Small intestine (tissue), 7 donors: Measurements from ENCODE around the gene NT5DC4. TPM values are rescaled to one million over a fixed set of nuclear protein-coding genes. Genes with fewer than 3 reads are reported as not detected.
"Not testable (repeated sequence)": the region's sequence is repeated elsewhere in the genome, so short reads cannot be mapped to it uniquely, and the experiment has no call there.

Experiments used
- DNase-seq, 2 donors: peaks; one replicate each; pipeline versions ENCODE4 v3.0.0 to v3.0.0-alpha.2; 2013
- FAIRE-seq: peaks from 2 replicates; lab custom pipeline; 2012; peaks lifted over from hg19 to GRCh38; lab: Jason Lieb, UNC
- H3K27ac ChIP-seq, 3 donors: one replicate each; pipeline ENCODE4 v1.5.1; 2013; ENCODE audit warnings: low read length in 2 of 3, mild to moderate bottlenecking in 2 of 3, control low read depth in 1 of 3, inconsistent platforms in 1 of 3, low read depth in 1 of 3, moderate library complexity in 1 of 3
- H3K27me3 ChIP-seq, 3 donors: one replicate each; pipeline ENCODE4 v1.6.1; 2013; ENCODE audit warnings: low read length in 3 of 3, inconsistent platforms in 1 of 3; ENCODE audit not compliant: control insufficient read depth in 3 of 3, insufficient read depth in 3 of 3
- H3K36me3 ChIP-seq, 3 donors: one replicate each; pipeline ENCODE4 v1.6.1; 2013; ENCODE audit warnings: low read length in 3 of 3, inconsistent platforms in 1 of 3, low read depth in 1 of 3, mild to moderate bottlenecking in 1 of 3, moderate library complexity in 1 of 3; ENCODE audit not compliant: control insufficient read depth in 3 of 3, insufficient read depth in 2 of 3
- H3K4me1 ChIP-seq, 3 donors: one replicate each; pipeline ENCODE4 v1.6.1; 2013; ENCODE audit warnings: low read length in 2 of 3, inconsistent platforms in 1 of 3, low read depth in 1 of 3, mild to moderate bottlenecking in 1 of 3, moderate library complexity in 1 of 3; ENCODE audit not compliant: control insufficient read depth in 3 of 3, insufficient read depth in 2 of 3
- H3K4me3 ChIP-seq, 3 donors: one replicate each; pipeline ENCODE4 v1.5.1; 2013; ENCODE audit warnings: low read length in 3 of 3, control low read depth in 1 of 3, inconsistent platforms in 1 of 3, low read depth in 1 of 3, mild to moderate bottlenecking in 1 of 3, moderate library complexity in 1 of 3
- H3K9me3 ChIP-seq, 2 donors: one replicate each; pipeline ENCODE4 v1.6.1; 2013; ENCODE audit warnings: low read depth in 1 of 2, low read length in 1 of 2; ENCODE audit not compliant: control insufficient read depth in 2 of 2, insufficient read depth in 1 of 2
- WGBS, 3 donors: extraction: QIAGEN DNeasy Blood & Tissue Kit; methylation state at CpG; one replicate each; pipeline ENCODE4 v1.1.7; 2013; 5-methylcytosine and 5-hydroxymethylcytosine counted together
- polyA plus RNA-seq, 4 donors: library from polyadenylated mRNA; stranded (reverse) in 3 of 4; unstranded in 1 of 4; fragments of 200-250 nt in 3 of 4; fragments of 120-200 nt in 1 of 4; gene quantifications; one replicate each; pipeline versions ENCODE4 v1.2.1 to v1.2.3, GENCODE V29; 2013
- donor health status: healthy with polysubstance abuse.
- donor health status: control.
- donor health status: control.
- donor health status: Bipolar disorder and iron deficiency.
- donor health status: healthy.

NT5DC4 gene
- polyA plus RNA-seq, 4 donors: 0.04 to 0.86 TPM; not detected in 2

GRCh38 chr2:112706170-112706664, 14.6 kb upstream of the NT5DC4 start:
- H3K9me3 ChIP-seq: no peaks in the 10 kb centered on the region
- peaks cover 0 to 2% (median 2%) of the 10 kb centered on the region in 3 donors for H3K27me3 ChIP-seq
- no peak for FAIRE-seq
- peaks cover 0 to 3% (median 0%) of the 10 kb centered on the region in 3 donors for H3K4me1 ChIP-seq
- H3K4me3 ChIP-seq: no peak overlapping the region
- peak in 1 of 2 donors; percentile 38 for DNase-seq
- 39 to 42% (median 41%) methylated on average over 5 of the region's 5 CpGs for WGBS, 3 donors
- no peaks in the 10 kb centered on the region for H3K36me3 ChIP-seq
- H3K27ac ChIP-seq: no peak overlapping the region

GRCh38 chr2:112706947-112707346, 13.9 kb upstream of the NT5DC4 start:
- H3K4me1 ChIP-seq, H3K4me3 ChIP-seq, H3K27me3 ChIP-seq, DNase-seq, H3K9me3 ChIP-seq, H3K27ac ChIP-seq, FAIRE-seq, H3K36me3 ChIP-seq: not testable (repeated sequence)
- 76 to 81% (median 79%) methylated on average over 9 of the region's 9 CpGs for WGBS, 3 donors

GRCh38 chr2:112708968-112709367, 11.9 kb upstream of the NT5DC4 start:
- WGBS, 3 donors: 59 to 65% (median 60%) methylated on average over 10 of the region's 10 CpGs
- H3K27me3 ChIP-seq: peaks cover 0 to 4% (median 2%) of the 10 kb centered on the region in 3 donors
- H3K36me3 ChIP-seq: no peaks in the 10 kb centered on the region
- FAIRE-seq (no peak), DNase-seq (no peak)
- no peaks in the 10 kb centered on the region for H3K9me3 ChIP-seq
- peaks cover 0 to 3% (median 0%) of the 10 kb centered on the region in 3 donors for H3K4me1 ChIP-seq
- peak overlapping the region in 1 of 3 donors; percentile 4 for H3K27ac ChIP-seq
- no peak overlapping the region for H3K4me3 ChIP-seq

- Histone ChIP-seq H3K27ac (no peak overlapping the region), H3K4me1 (peaks cover 0 to 3% (median 0%) of the 10 kb centered on the region in 3 donors), H3K9me3 (no peaks in the 10 kb centered on the region), H3K27me3 (peaks cover 0 to 4% (median 2%) of the 10 kb centered on the region in 3 donors), H3K36me3 (no peaks in the 10 kb centered on the region), H3K4me3 (no peak overlapping the region)
- WGBS, 3 donors: 74 to 89% (median 81%) methylated on average over 6 of the region's 6 CpGs
- DNase-seq (no peak), FAIRE-seq (no peak)
Observed at GRCh38 chr2:112709703-112710102, 11.1 kb upstream of the NT5DC4 start.

GRCh38 chr2:112710956-112711750, 9.7 kb upstream of the NT5DC4 start:
- DNase-seq: no peak

GRCh38 chr2:112712465-112712864, 8.4 kb upstream of the NT5DC4 start:
- no peak overlapping the region for H3K27ac ChIP-seq
- no peak for DNase-seq
- H3K4me1 ChIP-seq: peaks cover 0 to 3% (median 0%) of the 10 kb centered on the region in 3 donors
- WGBS, 3 donors: 68 to 82% (median 77%) methylated on average over 3 of the region's 3 CpGs
- no peak for FAIRE-seq
- H3K36me3 ChIP-seq: no peaks in the 10 kb centered on the region
- peaks cover 0 to 2% (median 0%) of the 10 kb centered on the region in 3 donors for H3K27me3 ChIP-seq
- H3K9me3 ChIP-seq: no peaks in the 10 kb centered on the region
- H3K4me3 ChIP-seq: no peak overlapping the region

More at GRCh38 chr2:112710956-112711750, 9.7 kb upstream of the NT5DC4 start:
- H3K36me3 ChIP-seq: no peaks in the 10 kb centered on the region
- peaks cover 0 to 3% (median 0%) of the 10 kb centered on the region in 3 donors for H3K4me1 ChIP-seq
- H3K27me3 ChIP-seq: peaks cover 0 to 4% (median 0%) of the 10 kb centered on the region in 3 donors
- no peak overlapping the region for H3K4me3 ChIP-seq
- no peaks in the 10 kb centered on the region for H3K9me3 ChIP-seq
- no peak overlapping the region for H3K27ac ChIP-seq
- WGBS, 3 donors: 76 to 82% (median 78%) methylated on average over 9 of the region's 9 CpGs
- no peak for FAIRE-seq

GRCh38 chr2:112712903-112713584, 7.8 kb upstream of the NT5DC4 start:
- no peak overlapping the region for H3K27ac ChIP-seq
- 58 to 67% (median 66%) methylated on average over 17 of the region's 17 CpGs for WGBS, 3 donors
- no peak for DNase-seq

GRCh38 chr2:112713585-112713925, 7.3 kb upstream of the NT5DC4 start:
- no peaks in the 10 kb centered on the region for H3K36me3 ChIP-seq
- no peaks in the 10 kb centered on the region for H3K9me3 ChIP-seq
- H3K27me3 ChIP-seq: peaks cover 0 to 2% (median 0%) of the 10 kb centered on the region in 3 donors
- DNase-seq: no peak
- no peak overlapping the region for H3K4me3 ChIP-seq
- WGBS, 3 donors: 65 to 69% (median 68%) methylated on average over 7 of the region's 7 CpGs
- no peak for FAIRE-seq
- H3K4me1 ChIP-seq: no peaks in the 10 kb centered on the region
- H3K27ac ChIP-seq: no peak overlapping the region

More at GRCh38 chr2:112712903-112713584, 7.8 kb upstream of the NT5DC4 start:
- Histone ChIP-seq H3K36me3 (no peaks in the 10 kb centered on the region), H3K4me3 (no peak overlapping the region), H3K9me3 (no peaks in the 10 kb centered on the region), H3K4me1 (no peaks in the 10 kb centered on the region), H3K27me3 (peaks cover 0 to 2% (median 0%) of the 10 kb centered on the region in 3 donors)
- no peak for FAIRE-seq
